ENCODE data around the gene PTPRK.
"Not testable (repeated sequence)": the region's sequence is repeated elsewhere in the genome, so short reads cannot be mapped to it uniquely, and the experiment has no call there.

PTPRK gene

GRCh38 chr6:128024046-128024445, 496.4 kb downstream of the PTPRK start:
- no peak for DNase-seq (ENCODE audit: low read depth in 2 of 2)

GRCh38 chr6:128018821-128019220, 501.6 kb downstream of the PTPRK start:
- DNase-seq (ENCODE audit: low read depth in 2 of 2), result no peak

- no peak for DNase-seq (ENCODE audit: low read depth in 2 of 2)
Measured at GRCh38 chr6:128017288-128017687, 503.1 kb downstream of the PTPRK start.

GRCh38 chr6:128007658-128008057, 512.7 kb downstream of the PTPRK start:
- DNase-seq (ENCODE audit: low read depth in 2 of 2), result no peak

- no peak for DNase-seq (ENCODE audit: low read depth in 2 of 2)
Measured at GRCh38 chr6:128005009-128005408, 515.4 kb downstream of the PTPRK start.

GRCh38 chr6:128000363-128000762, 520.0 kb downstream of the PTPRK start:
- no peak for DNase-seq (ENCODE audit: low read depth in 2 of 2)

GRCh38 chr6:127998985-127999384, 521.4 kb downstream of the PTPRK start:
- no peak for DNase-seq (ENCODE audit: low read depth in 2 of 2)

GRCh38 chr6:127997496-127998164, 522.8 kb downstream of the PTPRK start:
- DNase-seq (ENCODE audit: low read depth in 2 of 2), result no peak

- DNase-seq (ENCODE audit: low read depth in 2 of 2), result no peak
Measured at GRCh38 chr6:127996925-127997324, 523.5 kb downstream of the PTPRK start.

GRCh38 chr6:127992144-127992543, 528.3 kb downstream of the PTPRK start:
- no peak for DNase-seq (ENCODE audit: low read depth in 2 of 2)

GRCh38 chr6:127990074-127990473, 530.3 kb downstream of the PTPRK start:
- no peak for DNase-seq (ENCODE audit: low read depth in 2 of 2)

GRCh38 chr6:127980996-127981395, 539.4 kb downstream of the PTPRK start:
- no peak for DNase-seq (ENCODE audit: low read depth in 2 of 2)

- not testable (repeated sequence) for DNase-seq (ENCODE audit: low read depth in 2 of 2)
Measured at GRCh38 chr6:127978185-127978584, 542.2 kb downstream of the PTPRK start.

- DNase-seq (ENCODE audit: low read depth in 2 of 2), result no peak
Measured at GRCh38 chr6:127976796-127977195, 543.6 kb downstream of the PTPRK start.

GRCh38 chr6:127976111-127976510, 544.3 kb downstream of the PTPRK start:
- DNase-seq (ENCODE audit: low read depth in 2 of 2), result no peak

- DNase-seq (ENCODE audit: low read depth in 2 of 2), result peak in 1 of 2 experiments; percentile 28
Measured at GRCh38 chr6:127972815-127973214, 547.6 kb downstream of the PTPRK start.

GRCh38 chr6:127971945-127972391, 548.4 kb downstream of the PTPRK start:
- peak in 1 of 2 experiments; percentile 11 for DNase-seq (ENCODE audit: low read depth in 2 of 2)

GRCh38 chr6:127971386-127971785, 549.0 kb downstream of the PTPRK start:
- no peak for DNase-seq (ENCODE audit: low read depth in 2 of 2)

- no peak for DNase-seq (ENCODE audit: low read depth in 2 of 2)
Measured at GRCh38 chr6:127969701-127970100, 550.7 kb downstream of the PTPRK start.

GRCh38 chr6:127968394-127968793, 552.0 kb downstream of the PTPRK start:
- no peak for DNase-seq (ENCODE audit: low read depth in 2 of 2)

GRCh38 chr6:127967708-127968107, 552.7 kb downstream of the PTPRK start:
- DNase-seq (ENCODE audit: low read depth in 2 of 2), result no peak

- no peak for DNase-seq (ENCODE audit: low read depth in 2 of 2)
Measured at GRCh38 chr6:127966616-127967015, 553.8 kb downstream of the PTPRK start.

GRCh38 chr6:127963495-127963894, 556.9 kb downstream of the PTPRK start:
- DNase-seq (ENCODE audit: low read depth in 2 of 2), result no peak

- DNase-seq (ENCODE audit: low read depth in 2 of 2), result no peak
Measured at GRCh38 chr6:127959869-127960268, 560.5 kb downstream of the PTPRK start.
